ENCODE data around the gene HMGCR. TPM values are rescaled to one million over a fixed set of nuclear protein-coding genes. Genes with fewer than 3 reads are reported as not detected.
"Not testable (repeated sequence)": the region's sequence is repeated elsewhere in the genome, so short reads cannot be mapped to it uniquely, and the experiment has no call there.

Gene HMGCR
- 95.7 and 113 TPM in 2 replicates for total RNA-seq

DNA sequence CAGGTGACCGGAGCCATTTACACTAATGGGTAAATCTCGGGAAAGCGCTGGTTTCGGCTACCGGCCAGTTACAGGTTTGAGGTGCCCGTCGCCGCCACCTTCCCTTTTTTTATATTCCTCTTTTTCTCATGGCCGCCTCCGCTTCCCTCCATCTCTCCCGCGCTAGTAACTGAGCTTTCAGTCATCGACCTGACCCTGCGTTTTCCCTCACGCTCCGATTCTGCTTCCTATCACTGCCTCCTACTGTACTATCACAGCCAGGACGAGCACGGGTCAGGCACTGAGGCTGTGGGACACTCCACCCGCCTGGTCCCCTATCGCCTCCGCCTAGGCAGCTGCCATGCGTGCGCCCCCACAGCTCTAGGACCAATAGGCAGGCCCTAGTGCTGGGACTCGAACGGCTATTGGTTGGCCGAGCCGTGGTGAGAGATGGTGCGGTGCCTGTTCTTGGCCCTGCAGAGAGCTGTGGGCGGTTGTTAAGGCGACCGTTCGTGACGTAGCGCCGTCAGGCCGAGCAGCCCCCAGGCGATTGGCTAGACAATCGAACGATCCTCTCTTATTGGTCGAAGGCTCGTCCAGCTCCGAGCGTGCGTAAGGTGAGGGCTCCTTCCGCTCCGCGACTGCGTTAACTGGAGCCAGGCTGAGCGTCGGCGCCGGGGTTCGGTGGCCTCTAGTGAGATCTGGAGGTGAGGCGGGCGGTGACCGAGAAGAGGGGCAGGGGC lies at the start of gene HMGCR:
HMGCR (plus strand) TSS at position 606 of the 722 bp plus-strand sequence. CDS start 5,386 bp downstream, outside the sequence.
- peak; percentile 96 for DNase-seq (ENCODE audit: low spot score)
- H3K36me3 Mint-ChIP-seq (ENCODE audit: low read depth), result peaks cover 8% of the 10 kb centered on the region
- H3K4me1 Mint-ChIP-seq (ENCODE audit: low read depth), result peaks cover 40% of the 10 kb centered on the region
- H3K4me3 Mint-ChIP-seq, result no peak within 1 kb of the TSS
- no peaks in the 10 kb centered on the region for H3K9me3 Mint-ChIP-seq
- no peak within 1 kb of the TSS for H3K27ac Mint-ChIP-seq
- intact Hi-C loops (cut with micrococcal nuclease), result loop anchor here (1.0 to 10.0 kb wide), 16 partner anchors 11 to 1769 kb away; partner anchors contain the start of genes ANKRA2, CERT1, GCNT4 and GFM2
- no peaks in the 10 kb centered on the region for H3K27me3 Mint-ChIP-seq (ENCODE audit: insufficient read depth)

- H3K9me3 Mint-ChIP-seq; DNase-seq (ENCODE audit: low spot score); H3K27ac Mint-ChIP-seq; H3K36me3 Mint-ChIP-seq (ENCODE audit: low read depth); H3K4me1 Mint-ChIP-seq (ENCODE audit: low read depth); intact Hi-C loops (cut with micrococcal nuclease); H3K4me3 Mint-ChIP-seq: not testable (repeated sequence)
- peaks cover 15% of the 10 kb centered on the region for H3K27me3 Mint-ChIP-seq (ENCODE audit: insufficient read depth)
Measured at GRCh38 chr5:75291844-75292243, 45.2 kb upstream of the HMGCR start.

DNA sequence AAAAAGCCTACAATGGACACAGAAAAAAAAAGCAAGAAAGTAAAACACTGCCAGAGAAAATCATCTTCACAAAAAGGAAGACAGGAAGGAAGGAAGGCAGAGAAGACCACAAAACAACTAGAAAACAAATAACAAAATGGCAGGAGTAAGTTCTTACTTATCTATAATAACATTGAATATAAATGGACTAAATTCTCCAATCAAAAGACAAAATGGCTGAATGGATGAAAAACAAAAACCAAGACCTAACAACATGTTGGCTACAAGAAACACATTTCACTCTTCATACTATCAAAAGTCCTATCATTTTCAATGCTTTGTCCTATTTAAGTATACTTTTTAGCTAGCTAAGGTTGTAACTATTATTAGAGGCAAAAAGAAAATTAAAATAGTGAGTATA lies 36.9 kb upstream of the HMGCR start:
- Mint-ChIP-seq H3K4me1 (ENCODE audit: low read depth) (no peaks in the 10 kb centered on the region), H3K27me3 (ENCODE audit: insufficient read depth) (peaks cover 3% of the 10 kb centered on the region), H3K36me3 (ENCODE audit: low read depth) (no peaks in the 10 kb centered on the region), H3K27ac (no peak overlapping the region), H3K4me3 (no peak overlapping the region), H3K9me3 (no peaks in the 10 kb centered on the region)
- no peak for DNase-seq (ENCODE audit: low spot score)
- intact Hi-C loops (cut with micrococcal nuclease), result no loop called here

DNA sequence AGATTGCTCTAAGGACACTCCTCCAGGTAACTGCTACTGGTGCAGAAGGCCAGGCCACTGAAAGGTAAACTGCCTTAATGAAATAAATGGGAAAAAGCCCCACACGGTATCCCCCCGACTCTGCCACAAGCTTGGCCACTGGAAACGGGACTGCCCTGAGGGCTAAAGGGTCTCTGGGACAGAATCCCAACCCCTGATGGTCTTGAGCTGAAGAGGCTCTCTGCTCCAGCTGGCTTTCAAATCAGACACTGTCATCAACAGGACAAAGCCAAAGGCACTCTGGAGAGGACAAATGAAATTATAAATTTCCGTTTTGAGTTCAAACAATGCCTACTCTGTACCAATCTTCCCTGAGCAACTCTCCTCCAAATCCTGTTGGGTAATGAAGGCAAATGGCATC lies 33.6 kb upstream of the HMGCR start:
- H3K27me3 Mint-ChIP-seq (ENCODE audit: insufficient read depth), result peaks cover 5% of the 10 kb centered on the region
- no peak for DNase-seq (ENCODE audit: low spot score)

DNA sequence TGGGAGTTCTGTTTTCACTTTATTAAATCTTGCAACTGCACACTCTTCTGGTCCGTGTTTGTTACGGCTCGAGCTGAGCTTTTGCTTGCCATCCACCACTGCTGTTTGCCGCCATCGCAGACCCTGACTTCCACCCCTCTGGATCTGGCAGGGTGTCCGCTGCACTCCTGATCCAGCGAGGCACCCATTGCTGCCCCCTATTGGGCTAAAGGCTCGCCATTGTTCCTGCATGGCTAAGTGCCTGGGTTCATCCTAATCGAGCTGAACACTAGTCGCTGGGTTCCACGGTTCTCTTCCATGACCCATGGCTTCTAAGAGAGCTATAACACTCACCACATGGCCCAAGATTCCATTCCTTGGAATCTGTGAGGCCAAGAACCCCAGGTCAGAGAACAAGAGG lies 32.5 kb upstream of the HMGCR start:
- intact Hi-C loops (cut with micrococcal nuclease); H3K9me3 Mint-ChIP-seq; H3K27me3 Mint-ChIP-seq (ENCODE audit: insufficient read depth); H3K36me3 Mint-ChIP-seq (ENCODE audit: low read depth); H3K4me3 Mint-ChIP-seq; H3K4me1 Mint-ChIP-seq (ENCODE audit: low read depth); H3K27ac Mint-ChIP-seq; DNase-seq (ENCODE audit: low spot score): not testable (repeated sequence)

More for the DNA sequence above, 33.6 kb upstream of the HMGCR start:
- intact Hi-C loops (cut with micrococcal nuclease), result no loop called here
- Mint-ChIP-seq H3K4me1 (ENCODE audit: low read depth) (no peaks in the 10 kb centered on the region), H3K9me3 (no peaks in the 10 kb centered on the region), H3K4me3 (no peak overlapping the region), H3K27ac (no peak overlapping the region), H3K36me3 (ENCODE audit: low read depth) (no peaks in the 10 kb centered on the region)

GRCh38 chr5:75306746-75307145 lies 30.3 kb upstream of the HMGCR start:
- no peak for DNase-seq (ENCODE audit: low spot score)
- intact Hi-C loops (cut with micrococcal nuclease), result no loop called here
- Mint-ChIP-seq H3K27me3 (ENCODE audit: insufficient read depth) (peaks cover 9% of the 10 kb centered on the region), H3K4me3 (no peak overlapping the region), H3K9me3 (no peaks in the 10 kb centered on the region), H3K27ac (no peak overlapping the region), H3K4me1 (ENCODE audit: low read depth) (no peaks in the 10 kb centered on the region), H3K36me3 (ENCODE audit: low read depth) (no peaks in the 10 kb centered on the region)

- H3K4me3 Mint-ChIP-seq, result no peak overlapping the region
- H3K27me3 Mint-ChIP-seq (ENCODE audit: insufficient read depth), result peaks cover 8% of the 10 kb centered on the region
- no peak for DNase-seq (ENCODE audit: low spot score)
- no peak overlapping the region for H3K27ac Mint-ChIP-seq
- no peaks in the 10 kb centered on the region for H3K36me3 Mint-ChIP-seq (ENCODE audit: low read depth)
- intact Hi-C loops (cut with micrococcal nuclease), result no loop called here
- no peaks in the 10 kb centered on the region for H3K4me1 Mint-ChIP-seq (ENCODE audit: low read depth)
- no peaks in the 10 kb centered on the region for H3K9me3 Mint-ChIP-seq
Measured at GRCh38 chr5:75310212-75310611, 26.8 kb upstream of the HMGCR start.

GRCh38 chr5:75319148-75319547 lies 17.9 kb upstream of the HMGCR start:
- intact Hi-C loops (cut with micrococcal nuclease); H3K4me3 Mint-ChIP-seq; H3K27me3 Mint-ChIP-seq (ENCODE audit: insufficient read depth); DNase-seq (ENCODE audit: low spot score); H3K27ac Mint-ChIP-seq; H3K36me3 Mint-ChIP-seq (ENCODE audit: low read depth); H3K4me1 Mint-ChIP-seq (ENCODE audit: low read depth); H3K9me3 Mint-ChIP-seq: not testable (repeated sequence)

DNA sequence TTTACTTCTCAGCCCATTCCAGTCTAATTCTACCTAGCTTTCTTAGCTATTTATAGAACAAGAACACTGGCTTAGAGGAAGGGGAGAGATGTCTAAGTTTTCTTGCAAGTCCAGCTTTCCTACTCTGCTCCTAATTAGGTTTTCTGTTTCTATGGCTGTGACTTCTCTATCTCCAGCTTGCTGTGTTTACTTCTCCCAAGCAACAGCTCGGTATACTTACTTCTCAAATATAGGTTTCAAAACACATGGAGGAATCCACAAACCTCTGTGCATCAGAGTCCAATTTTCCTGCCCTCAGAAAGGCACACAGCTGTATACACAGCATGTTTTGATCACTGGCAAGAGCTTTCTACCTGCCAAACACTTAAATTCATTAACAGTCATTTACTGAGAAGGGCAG lies 17.4 kb upstream of the HMGCR start:
- Mint-ChIP-seq H3K36me3 (ENCODE audit: low read depth) (no peaks in the 10 kb centered on the region), H3K27ac (no peak overlapping the region), H3K27me3 (ENCODE audit: insufficient read depth) (peaks cover 2% of the 10 kb centered on the region), H3K4me1 (ENCODE audit: low read depth) (peaks cover 6% of the 10 kb centered on the region), H3K9me3 (no peaks in the 10 kb centered on the region), H3K4me3 (no peak overlapping the region)
- no peak for DNase-seq (ENCODE audit: low spot score)
- intact Hi-C loops (cut with micrococcal nuclease), result loop anchor here (5.0 kb wide), 2 partner anchors 82 to 742 kb away; partner anchors contain the start of gene ANKRD31

DNA sequence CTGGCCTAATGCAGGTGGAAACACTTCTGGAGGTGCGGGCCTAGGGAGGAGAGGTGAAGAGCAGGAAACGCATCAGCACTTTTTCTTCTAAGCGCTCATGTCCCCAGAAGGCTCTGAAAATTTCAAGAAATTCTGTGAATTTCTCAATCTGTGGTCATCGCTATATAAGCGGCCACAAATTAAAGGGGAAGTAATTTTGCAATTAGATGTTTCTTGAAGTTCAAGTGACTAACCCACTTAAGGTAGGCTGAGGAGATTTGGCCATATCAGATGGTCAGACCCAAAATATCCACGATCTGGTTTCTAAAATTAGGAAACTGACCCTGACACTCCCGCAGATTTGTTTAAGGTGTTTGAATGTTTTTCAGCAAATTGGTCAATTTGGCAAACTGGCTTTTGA lies 16.6 kb upstream of the HMGCR start:
- Mint-ChIP-seq H3K27ac (no peak overlapping the region), H3K36me3 (ENCODE audit: low read depth) (no peaks in the 10 kb centered on the region), H3K27me3 (ENCODE audit: insufficient read depth) (peaks cover 2% of the 10 kb centered on the region), H3K9me3 (no peaks in the 10 kb centered on the region), H3K4me3 (no peak overlapping the region), H3K4me1 (ENCODE audit: low read depth) (peaks cover 14% of the 10 kb centered on the region)
- intact Hi-C loops (cut with micrococcal nuclease), result loop anchor here (5.0 kb wide), 2 partner anchors 83 to 743 kb away; partner anchors contain the start of gene ANKRD31
- no peak for DNase-seq (ENCODE audit: low spot score)

DNA sequence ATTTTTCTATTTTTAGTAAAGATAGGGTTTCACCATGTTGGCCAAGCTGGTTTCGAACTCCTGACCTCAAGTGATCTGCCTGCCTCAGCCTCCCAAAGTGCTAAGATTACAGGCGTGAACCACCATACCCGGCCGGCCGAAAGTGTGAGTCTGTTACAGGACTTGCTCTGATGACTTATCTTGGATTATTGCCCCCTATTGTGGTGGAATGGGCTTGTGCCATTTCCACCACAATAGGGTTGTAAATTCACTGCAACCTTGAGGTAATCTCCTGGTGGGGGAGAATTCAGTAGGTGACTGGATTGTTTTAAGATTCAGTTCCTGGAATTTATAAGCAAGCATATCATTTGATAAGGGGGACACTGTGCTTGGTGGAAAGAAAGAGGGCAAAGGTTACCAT lies 15.0 kb upstream of the HMGCR start:
- H3K4me3 Mint-ChIP-seq, result no peak overlapping the region
- DNase-seq (ENCODE audit: low spot score), result no peak
- no peaks in the 10 kb centered on the region for H3K9me3 Mint-ChIP-seq
- intact Hi-C loops (cut with micrococcal nuclease), result loop anchor here (5.0 kb wide), 2 partner anchors 85 to 745 kb away; partner anchors contain the start of gene ANKRD31
- peaks cover 16% of the 10 kb centered on the region for H3K4me1 Mint-ChIP-seq (ENCODE audit: low read depth)
- no peaks in the 10 kb centered on the region for H3K36me3 Mint-ChIP-seq (ENCODE audit: low read depth)
- H3K27ac Mint-ChIP-seq, result no peak overlapping the region
- peaks cover 2% of the 10 kb centered on the region for H3K27me3 Mint-ChIP-seq (ENCODE audit: insufficient read depth)

DNA sequence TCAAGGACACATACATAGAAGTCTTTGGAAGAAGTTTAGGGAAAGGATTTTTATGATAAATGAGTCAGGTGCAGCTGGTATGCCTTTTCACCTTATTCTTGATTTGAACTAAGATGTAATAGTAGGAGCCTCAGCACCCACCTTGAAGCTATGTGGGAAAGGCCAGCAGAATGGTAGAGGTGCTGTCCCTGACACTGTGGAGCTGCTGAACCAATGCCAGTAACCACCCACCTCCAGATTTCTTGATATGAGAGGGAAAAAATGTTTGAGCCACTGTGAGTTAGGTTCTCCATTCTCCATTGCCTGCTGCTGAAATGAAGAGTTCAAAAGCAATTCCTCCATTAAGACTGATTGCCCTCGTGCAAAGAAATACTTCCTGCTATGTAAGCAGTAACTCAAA lies 12.2 kb upstream of the HMGCR start:
- peak overlapping the region; percentile 21 for H3K4me3 Mint-ChIP-seq

GRCh38 chr5:75325242-75325641 lies 11.8 kb upstream of the HMGCR start:
- Mint-ChIP-seq H3K27me3 (ENCODE audit: insufficient read depth) (no peaks in the 10 kb centered on the region), H3K9me3 (no peaks in the 10 kb centered on the region), H3K36me3 (ENCODE audit: low read depth) (no peaks in the 10 kb centered on the region), H3K27ac (peak overlapping the region; percentile 85), H3K4me3 (peak overlapping the region; percentile 21), H3K4me1 (ENCODE audit: low read depth) (peaks cover 16% of the 10 kb centered on the region)
- no peak for DNase-seq (ENCODE audit: low spot score)
- intact Hi-C loops (cut with micrococcal nuclease), result loop anchor here (1.0 kb wide), 5 partner anchors 11 to 380 kb away; no protein-coding TSS in a partner anchor

More for the DNA sequence above, 12.2 kb upstream of the HMGCR start:
- Mint-ChIP-seq H3K36me3 (ENCODE audit: low read depth) (no peaks in the 10 kb centered on the region), H3K27me3 (ENCODE audit: insufficient read depth) (no peaks in the 10 kb centered on the region), H3K27ac (peak overlapping the region; percentile 85), H3K4me1 (ENCODE audit: low read depth) (peaks cover 16% of the 10 kb centered on the region), H3K9me3 (no peaks in the 10 kb centered on the region)
- no peak for DNase-seq (ENCODE audit: low spot score)
- intact Hi-C loops (cut with micrococcal nuclease), result loop anchor here (1.0 to 5.0 kb wide), 7 partner anchors 12 to 747 kb away; partner anchors contain the start of gene ANKRD31
